Cortex of kidney (tissue), 1 donor: ENCODE measurements around the gene SHPK.

Experiments used
- DNase-seq: peaks from one replicate; lab custom pipeline; 2025; lab: John Stamatoyannopoulos, UW

The SHPK gene

DNA sequence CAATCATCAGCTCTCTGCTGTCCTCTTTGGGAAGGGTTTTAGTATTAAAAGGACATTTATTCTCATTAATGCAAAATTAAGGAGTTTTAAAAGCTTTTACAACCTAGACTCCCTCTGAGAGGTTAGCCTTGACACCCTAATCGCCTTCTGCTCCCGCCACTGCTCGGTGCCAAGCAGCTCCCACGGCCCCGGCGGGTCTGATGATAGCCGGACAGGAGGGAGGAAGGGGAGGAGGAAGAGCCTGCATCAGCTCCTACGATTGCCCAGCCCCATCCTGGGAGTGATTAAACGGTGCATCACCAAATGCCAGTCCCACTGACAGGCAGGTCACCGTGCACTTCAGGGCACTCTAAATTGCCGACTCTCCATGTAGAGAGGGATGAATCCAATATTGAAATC lies 8.3 kb downstream of the SHPK start:
- no peak for DNase-seq

GRCh38 chr17:3626831-3627768 lies 8.9 kb downstream of the SHPK start:
- DNase-seq = no peak

- no peak for DNase-seq
Observed at GRCh38 chr17:3622977-3623594, 13.0 kb downstream of the SHPK start.

- no peak for DNase-seq
Observed at GRCh38 chr17:3621146-3621720, 14.8 kb downstream of the SHPK start.

DNA sequence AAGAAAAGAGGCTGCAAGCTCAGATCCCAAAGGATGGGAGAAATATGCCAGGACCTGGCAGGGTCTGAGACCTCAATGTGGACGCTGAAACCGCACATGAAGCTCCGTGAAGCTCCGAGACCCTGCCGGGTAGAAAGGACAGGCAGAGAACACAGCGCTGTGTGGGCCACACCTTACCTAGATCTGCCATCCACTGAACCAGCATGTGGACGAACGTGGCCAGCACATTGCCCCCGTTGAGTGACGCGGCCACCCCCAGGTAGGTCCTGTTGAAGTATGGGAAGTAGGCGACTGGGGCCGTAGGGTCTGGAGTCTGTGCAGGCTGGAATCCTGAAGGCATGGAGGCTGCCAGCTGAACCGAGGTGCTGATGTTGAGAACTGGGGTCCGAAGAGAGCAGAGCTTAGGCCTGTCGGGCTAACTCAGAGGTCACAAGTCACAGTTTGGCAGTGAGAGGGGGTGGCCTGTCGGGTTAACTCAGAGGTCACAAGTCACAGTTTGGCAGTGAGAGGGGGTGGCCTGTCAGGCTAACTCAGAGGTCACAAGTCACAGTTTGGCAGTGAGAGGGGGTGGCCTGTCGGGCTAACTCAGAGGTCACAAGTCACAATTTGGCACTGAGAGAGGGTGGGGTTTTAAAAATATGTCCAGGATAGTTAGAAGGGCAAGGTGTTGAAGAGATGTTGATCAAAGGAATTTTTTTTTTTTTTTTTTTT lies 20.7 kb downstream of the SHPK start:
- DNase-seq = no peak

DNA sequence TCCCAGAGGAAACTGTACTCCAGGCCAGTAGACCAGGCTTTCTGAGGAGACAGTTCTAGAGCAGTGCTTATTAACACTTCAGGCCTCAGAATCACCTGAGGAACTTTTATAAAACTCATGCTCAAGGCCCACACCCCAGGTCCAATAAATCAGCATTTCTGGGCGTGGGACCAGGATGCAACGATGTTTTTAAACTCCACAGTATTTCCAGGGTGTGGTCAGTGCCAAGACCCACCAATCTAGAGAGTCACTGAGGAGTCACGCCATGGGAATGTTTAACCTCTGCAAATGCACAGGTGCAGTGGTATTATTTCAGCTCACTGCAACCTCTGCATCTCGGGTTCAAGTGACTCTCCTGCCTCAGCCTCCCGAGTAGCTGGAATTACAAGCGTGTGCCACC lies 22.9 kb downstream of the SHPK start:
- DNase-seq = no peak

DNA sequence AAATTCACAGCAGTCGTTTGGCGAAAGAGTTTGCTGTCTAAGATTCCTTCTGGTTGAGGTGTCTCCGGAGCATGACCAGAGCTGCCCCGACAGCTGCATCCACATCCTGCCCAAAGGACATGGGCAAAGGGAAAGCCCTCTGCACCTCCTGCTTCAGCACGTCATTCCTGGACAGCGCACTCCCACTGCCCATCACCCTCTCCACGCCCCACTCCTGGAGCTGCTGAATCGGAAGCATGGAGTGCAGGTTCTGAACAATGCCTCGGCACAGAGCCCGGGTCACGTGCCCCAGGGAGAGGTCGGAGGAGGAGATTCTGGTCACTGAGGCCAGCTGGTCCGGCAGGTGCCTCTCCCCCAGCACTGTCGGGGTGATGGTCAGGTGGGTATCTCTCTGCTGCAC lies 25.5 kb downstream of the SHPK start:
- DNase-seq = no peak

GRCh38 chr17:3609689-3610088 lies 26.4 kb downstream of the SHPK start:
- DNase-seq = no peak

- DNase-seq = no peak
Observed at GRCh38 chr17:3603870-3604259, 32.2 kb downstream of the SHPK start.

- no peak for DNase-seq
Observed at GRCh38 chr17:3603119-3603869, 32.8 kb downstream of the SHPK start.

- no peak for DNase-seq
Observed at GRCh38 chr17:3602499-3602898, 33.6 kb downstream of the SHPK start.

DNA sequence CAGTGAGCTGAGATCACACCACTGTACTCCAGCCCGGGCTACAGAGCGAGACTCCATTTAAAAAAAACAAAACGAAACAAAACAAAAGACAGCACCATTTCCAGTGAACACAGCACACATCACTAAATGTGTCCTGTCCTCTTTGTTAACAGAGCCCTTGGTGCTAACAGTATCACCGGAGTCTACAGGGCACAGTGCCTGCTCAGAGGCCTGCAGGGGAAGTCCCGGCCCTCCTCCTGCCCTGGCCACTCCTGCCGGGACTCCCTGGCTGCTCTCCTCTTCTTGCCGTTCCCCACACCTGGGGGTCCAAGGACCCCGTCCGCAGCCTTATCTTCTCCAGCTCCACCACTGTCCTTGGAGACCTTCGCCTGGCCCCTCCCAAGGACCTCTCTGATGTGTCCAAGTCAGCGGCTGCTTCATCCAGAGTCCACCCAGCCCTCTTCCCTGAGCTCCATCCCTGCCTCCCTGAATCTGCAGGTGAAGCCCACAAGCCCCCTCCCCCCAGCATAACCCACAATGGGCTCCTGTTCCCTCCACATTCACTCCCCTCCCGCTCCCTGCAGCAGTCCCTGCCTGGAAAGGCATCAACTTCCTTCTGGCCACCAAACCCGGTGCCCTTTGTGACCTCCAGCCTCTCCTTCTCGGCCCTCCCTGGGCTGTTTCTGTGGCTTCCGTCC lies 35.4 kb downstream of the SHPK start:
- DNase-seq = no peak

DNA sequence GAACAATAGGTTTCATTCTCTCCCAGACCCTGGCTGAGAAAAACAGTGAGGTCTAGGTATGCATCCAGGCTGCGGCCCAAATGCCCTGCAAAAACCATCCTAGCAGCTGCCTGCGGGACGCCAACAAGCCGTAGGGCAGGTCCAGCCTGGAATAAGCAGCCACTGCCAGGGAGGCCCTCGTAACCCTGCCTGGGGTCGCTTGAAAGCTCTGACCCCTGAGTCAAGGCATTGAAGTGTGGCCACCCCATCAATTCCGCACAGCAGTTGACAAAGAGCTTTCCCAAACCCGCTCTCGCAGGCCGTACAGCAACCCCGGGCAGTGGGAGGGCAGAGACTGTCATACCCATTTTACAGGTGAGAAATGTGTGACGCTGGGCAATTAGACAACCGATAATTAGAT lies 38.0 kb downstream of the SHPK start:
- no peak for DNase-seq

DNA sequence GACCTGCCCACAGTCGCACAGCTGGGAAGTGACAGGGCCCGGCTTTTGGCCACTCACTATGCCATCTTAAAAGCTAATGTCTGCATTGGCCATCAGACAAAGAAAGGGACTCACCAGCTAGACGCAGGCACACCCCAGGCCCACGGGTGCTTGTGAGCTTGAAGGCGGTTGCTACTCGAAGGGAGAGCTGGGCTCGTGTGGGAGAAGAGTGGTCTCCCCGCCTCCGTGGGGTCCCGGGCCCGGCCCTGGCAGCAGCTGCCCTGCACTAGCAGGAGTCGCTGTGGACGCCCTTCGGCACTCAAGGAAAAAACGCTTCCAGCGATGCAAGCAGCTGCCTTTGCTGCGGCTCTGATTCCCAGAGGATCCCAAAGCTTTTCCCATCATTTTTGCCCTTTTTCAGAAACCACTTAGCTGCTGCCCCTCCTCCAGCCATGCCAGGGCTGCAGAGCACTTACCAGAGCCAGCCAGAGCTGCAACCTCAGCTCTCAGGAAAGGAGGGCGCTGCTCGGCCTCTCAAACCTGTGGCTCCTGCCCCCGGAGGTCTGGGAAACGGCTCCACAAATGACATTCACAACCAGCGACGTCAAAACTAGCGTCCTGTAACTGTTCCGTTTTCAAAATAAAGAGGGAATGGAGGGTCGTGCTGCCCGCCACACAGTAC lies 39.1 kb downstream of the SHPK start:
- no peak for DNase-seq

DNA sequence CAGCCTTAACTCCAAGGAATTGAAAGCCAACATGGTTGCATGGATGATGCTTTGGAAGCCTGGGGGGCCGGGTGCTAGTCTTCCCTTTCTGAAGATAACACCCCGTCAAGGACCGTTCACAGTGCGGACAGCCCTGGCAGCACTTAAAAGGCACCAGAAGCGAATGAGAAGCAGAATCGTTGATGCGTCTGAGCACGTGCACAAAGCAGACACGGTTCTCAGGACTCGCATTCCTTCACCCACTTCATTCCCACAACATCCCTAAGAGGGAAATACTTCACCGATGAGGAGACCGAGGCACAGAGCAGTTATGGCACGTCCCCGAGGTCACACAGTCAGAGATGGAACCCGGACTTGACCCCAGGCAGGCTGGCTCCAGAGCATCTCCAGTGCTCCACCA lies 41.1 kb downstream of the SHPK start:
- DNase-seq = no peak

- no peak for DNase-seq
Observed at GRCh38 chr17:3594051-3594800, 41.8 kb downstream of the SHPK start.

DNA sequence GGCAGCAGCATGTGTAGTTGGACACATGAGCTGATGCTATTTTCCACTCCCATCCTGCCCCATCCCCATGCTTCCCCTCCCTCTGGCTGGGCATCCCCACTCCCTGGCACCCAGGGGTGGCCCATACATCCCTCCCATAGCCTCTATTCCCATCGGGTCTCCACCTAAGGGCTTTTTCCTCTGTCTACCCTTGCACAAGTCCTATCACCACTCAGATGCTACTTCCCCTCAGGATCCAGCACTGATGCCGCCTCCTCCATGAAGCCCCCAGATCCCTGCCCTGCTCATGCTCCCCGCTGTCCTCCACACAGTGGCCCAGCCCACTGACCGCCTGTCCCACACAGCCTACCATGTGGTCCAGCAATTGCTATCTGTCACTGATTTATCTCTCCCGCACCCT lies 42.7 kb downstream of the SHPK start:
- DNase-seq = no peak

- DNase-seq = no peak
Observed at GRCh38 chr17:3592216-3592860, 43.7 kb downstream of the SHPK start.

GRCh38 chr17:3590768-3591167 lies 45.3 kb downstream of the SHPK start:
- DNase-seq = no peak
